A549 (cell line): ENCODE results near the gene PTPN1. TPM values are rescaled to one million over a fixed set of nuclear protein-coding genes. Genes with fewer than 3 reads are reported as not detected.

Experiments
- ATAC-seq, 2 experiments: fragments of 200-7000 bp in 1 of 2; fragments of >200 bp in 1 of 2; cut with Nextera tagmentation in 1 of 2; cut with Tn5 transposase in 1 of 2; 3 replicates each; pipeline versions ENCODE4 v1.8.0 to v1.9.1; 2018 to 2020; ENCODE audit warnings: mild to moderate bottlenecking in 1 of 2, moderate library complexity in 1 of 2
- CTCF ChIA-PET: fragments of 300-600 bp; sonication (Branson Sonifier 250); formaldehyde crosslinking; extraction: SDS; loops from one replicate; lab custom pipeline; 2021; ENCODE audit warnings: antibody characterized with exemption, inconsistent platforms; lab: Yijun Ruan, JAX
- POLR2A ChIA-PET: fragments of 350-600 bp; formaldehyde crosslinking; extraction: SDS; loops from one replicate; lab custom pipeline; 2021; ENCODE audit warnings: antibody characterized with exemption, inconsistent platforms; lab: Yijun Ruan, JAX
- DNase-seq, 2 experiments: peaks; one replicate each; pipeline versions ENCODE4 v3.0.0 to v3.0.0-alpha.2; 2011 to 2016; ENCODE audit warnings: low read depth in 1 of 2, low spot score in 1 of 2
- FAIRE-seq: peaks from 2 replicates; lab custom pipeline; 2011; peaks lifted over from hg19 to GRCh38; lab: Jason Lieb, UNC
- H3K27ac ChIP-seq, 2 experiments: fragments of >200 bp; sonication (Bioruptor Twin); formaldehyde crosslinking; 3 replicates each; pipeline ENCODE4 v1.5.1; 2016 to 2017
- H3K4me1 ChIP-seq: fragments of >200 bp; sonication (Bioruptor Twin); formaldehyde crosslinking; 3 replicates; pipeline ENCODE4 v1.6.1; 2016
- H3K4me2 ChIP-seq: fragments of >200 bp; sonication (Bioruptor Twin); formaldehyde crosslinking; 3 replicates; pipeline ENCODE4 v1.6.1; 2016
- H3K4me3 ChIP-seq: fragments of >200 bp; sonication (Bioruptor Twin); formaldehyde crosslinking; 3 replicates; pipeline ENCODE4 v1.5.1; 2016
- H3K9me3 ChIP-seq: fragments of >200 bp; sonication (Bioruptor Twin); formaldehyde crosslinking; 3 replicates; pipeline ENCODE4 v1.6.1; 2016
- BHLHE40 ChIP-seq: IDR thresholded peaks from 2 replicates; pipeline ENCODE4 v1.6.1; 2012; ENCODE audit warnings: low read depth, low read length, inconsistent platforms
- CBX2 ChIP-seq: fragments of 200-600 bp; sonication (generic); IDR thresholded peaks from 2 replicates; pipeline ENCODE4 v1.6.1; 2016; ENCODE audit warnings: low read depth, mild to moderate bottlenecking, borderline replicate concordance
- CEBPB ChIP-seq, 2 experiments: fragments of >200 bp in 1 of 2; sonication (Bioruptor Twin) in 1 of 2; formaldehyde crosslinking in 1 of 2; IDR thresholded peaks; 2 replicates each; pipeline ENCODE4 v1.6.1; 2012 to 2016
- CHD4 ChIP-seq: fragments of 200-600 bp; sonication (generic); IDR thresholded peaks from 2 replicates; pipeline ENCODE4 v1.6.1; 2016; ENCODE audit warnings: antibody characterized with exemption, mild to moderate bottlenecking, borderline replicate concordance
- EHMT2 ChIP-seq: fragments of 200-600 bp; sonication (generic); IDR thresholded peaks from 2 replicates; pipeline ENCODE4 v1.6.1; 2016; ENCODE audit warnings: antibody characterized with exemption, low read depth, mild to moderate bottlenecking, moderate library complexity
- EP300 ChIP-seq, 2 experiments: fragments of >200 bp; sonication (Bioruptor Twin); formaldehyde crosslinking; IDR thresholded peaks; 2 replicates in 1 of 2; 3 replicates in 1 of 2; pipeline ENCODE4 v1.6.1; 2016 to 2017
- FOSB ChIP-seq: fragments of 250-450 bp; sonication (Bioruptor Pico); IDR thresholded peaks from 2 replicates; pipeline ENCODE4 v1.5.0; 2020; ENCODE audit warnings: mild to moderate bottlenecking, moderate library complexity
- FOSL2 ChIP-seq, 2 experiments: fragments of 450-650 bp in 1 of 2; fragments of >200 bp in 1 of 2; sonication (Bioruptor Twin) in 1 of 2; formaldehyde crosslinking; IDR thresholded peaks; 2 replicates each; pipeline versions ENCODE4 v1.5.0 to v1.6.1; 2016 to 2020; ENCODE audit warnings: mild to moderate bottlenecking in 1 of 2, moderate library complexity in 1 of 2
- HES2 ChIP-seq: fragments of >200 bp; sonication (Bioruptor Twin); formaldehyde crosslinking; IDR thresholded peaks from 2 replicates; pipeline ENCODE4 v1.6.1; 2016
- HMGXB4 ChIP-seq: fragments of 250-450 bp; sonication (Bioruptor Pico); IDR thresholded peaks from 2 replicates; pipeline ENCODE4 v1.5.0; 2021; ENCODE audit warnings: mild to moderate bottlenecking, moderate library complexity, borderline replicate concordance
- KDM5A ChIP-seq: fragments of 200-600 bp; sonication (generic); IDR thresholded peaks from 2 replicates; pipeline ENCODE4 v1.6.1; 2016; ENCODE audit warnings: antibody characterized with exemption, mild to moderate bottlenecking
- MAFK ChIP-seq: fragments of 450-650 bp; IDR thresholded peaks from 2 replicates; pipeline ENCODE4 v1.6.1; 2014; ENCODE audit not compliant: partially characterized antibody
- MAZ ChIP-seq: fragments of 150-350 bp; IDR thresholded peaks from 2 replicates; pipeline ENCODE4 v1.6.1; 2014; ENCODE audit warnings: antibody characterized with exemption, low read depth, low read length, borderline replicate concordance
- MYC ChIP-seq: IDR thresholded peaks from 2 replicates; pipeline ENCODE4 v1.6.1; 2012; ENCODE audit warnings: mild to moderate bottlenecking, inconsistent platforms, low read length, improper control_type of control experiment, borderline replicate concordance
- RAD21 ChIP-seq, 2 experiments: fragments of >200 bp in 1 of 2; sonication (Bioruptor Twin) in 1 of 2; formaldehyde crosslinking in 1 of 2; IDR thresholded peaks in 1 of 2; conservative IDR thresholded peaks in 1 of 2; 2 replicates in 1 of 2; 3 replicates in 1 of 2; pipeline ENCODE4 v1.6.1; 2012 to 2018; ENCODE audit warnings: inconsistent platforms in 1 of 2
- RARB ChIP-seq: fragments of 250-450 bp; sonication (Bioruptor Pico); IDR thresholded peaks from 2 replicates; pipeline ENCODE4 v1.8.0; 2021; ENCODE audit warnings: mild to moderate bottlenecking, moderate library complexity
- RCOR1 ChIP-seq: fragments of 150-350 bp; IDR thresholded peaks from 2 replicates; pipeline ENCODE4 v1.6.1; 2014; ENCODE audit warnings: antibody characterized with exemption, low read length, low read depth
- RNF2 ChIP-seq: fragments of 200-600 bp; sonication (generic); IDR thresholded peaks from 2 replicates; pipeline ENCODE4 v1.6.1; 2016; ENCODE audit warnings: low read depth, mild to moderate bottlenecking, antibody characterized with exemption, moderate library complexity, borderline replicate concordance
- TFCP2L1 ChIP-seq: fragments of 250-450 bp; sonication (Bioruptor Pico); IDR thresholded peaks from 2 replicates; pipeline ENCODE4 v1.5.0; 2021; ENCODE audit warnings: mild to moderate bottlenecking
- TP53 ChIP-seq: fragments of 250-450 bp; sonication (Bioruptor Pico); IDR thresholded peaks from 2 replicates; pipeline ENCODE4 v1.5.0; 2021; ENCODE audit warnings: mild to moderate bottlenecking, moderate library complexity
- USF2 ChIP-seq: fragments of 450-650 bp; IDR thresholded peaks from 2 replicates; pipeline ENCODE4 v1.6.1; 2014; ENCODE audit warnings: antibody characterized with exemption
- ZC3H11A ChIP-seq: fragments of 450-650 bp; IDR thresholded peaks from 2 replicates; pipeline ENCODE4 v1.6.1; 2014; ENCODE audit warnings: antibody characterized with exemption, mild to moderate bottlenecking
- ZNF302 ChIP-seq: fragments of 250-450 bp; sonication (Bioruptor Pico); IDR thresholded peaks from 2 replicates; pipeline ENCODE4 v1.9.0; 2021; ENCODE audit warnings: inconsistent platforms, mild to moderate bottlenecking, moderate library complexity
- WGBS: methylation state at CpG from one replicate; pipeline ENCODE4 v1.1.6; 2017; ENCODE audit errors: missing lambda C conversion rate; 5-methylcytosine and 5-hydroxymethylcytosine counted together
- polyA plus RNA-seq, 4 experiments: library from polyadenylated mRNA; depleted of rRNA in 3 of 4; stranded (reverse); fragments of >200 nt; fragmentation: RNase III in 1 of 4; extraction: RNeasy Plus Mini Kit Qiagen cat#74134 plus additional on column Dnase treatment in 1 of 4; gene quantifications; 2 replicates in 3 of 4; 3 replicates in 1 of 4; pipeline ENCODE4 v1.2.3, GENCODE V29; 2011 to 2017
- TF ChIP-seq, protein P1 (sequence below): fragments of 250-450 bp; sonication (Bioruptor Pico); IDR thresholded peaks from 2 replicates; pipeline ENCODE4 v1.5.0; 2020; ENCODE audit warnings: low read depth, mild to moderate bottlenecking, moderate library complexity
- TF ChIP-seq, protein P2 (sequence below): IDR thresholded peaks from 2 replicates; pipeline ENCODE4 v1.6.1; 2012
- TF ChIP-seq, protein P3 (sequence below): IDR thresholded peaks from 2 replicates; pipeline ENCODE4 v1.6.1; 2012; ENCODE audit warnings: low read depth, borderline replicate concordance

Gene PTPN1
- polyA plus RNA-seq, 2 of the 4 experiments (the other 2 are of a cell fraction): 23.2 to 24.3 TPM

DNA sequence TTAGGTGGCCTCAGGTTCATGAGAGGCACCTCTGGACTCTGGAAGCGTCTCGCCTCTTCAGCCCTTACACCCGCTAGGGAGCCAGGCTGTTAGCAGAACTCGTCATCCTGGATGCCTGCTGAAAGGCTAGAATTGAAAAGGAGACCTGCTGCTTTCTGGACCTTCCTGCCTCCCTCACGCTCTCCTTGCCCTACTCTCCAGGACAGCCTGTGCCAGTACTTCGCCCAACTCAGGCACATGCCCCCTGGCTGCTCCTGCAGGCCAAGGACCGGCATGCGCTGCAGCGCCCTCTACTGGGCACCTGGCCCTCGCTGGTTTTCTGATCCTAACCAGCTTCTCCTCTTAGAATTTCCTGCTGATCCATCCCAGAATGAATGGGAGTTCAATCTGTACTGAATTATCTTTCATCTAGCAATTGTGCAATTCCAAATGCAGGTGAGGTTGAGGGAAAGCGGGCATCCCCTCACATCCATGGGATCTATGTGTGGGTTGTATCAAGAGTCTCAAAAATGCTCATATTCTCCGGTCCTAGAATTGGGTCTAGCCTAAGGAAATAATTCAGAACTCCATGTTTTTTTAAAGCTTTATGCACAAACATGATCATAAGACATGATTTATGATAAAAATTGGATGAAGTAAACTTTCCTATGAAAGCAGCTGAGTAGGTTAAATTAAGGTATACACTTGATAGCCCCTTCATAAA lies 78.0 kb downstream of the PTPN1 start (continued):
- no peak for TF ChIP-seq FOSL2 (IDR thresholded peaks at IDR 0.05)
- TF ChIP-seq FOSL2 (CRISPR knock-in tag; IDR thresholded peaks at IDR 0.05): no peak
- no peak for TF ChIP-seq EP300 (IDR thresholded peaks at IDR 0.05)
- TF ChIP-seq USF2: no peak
- no peak for TF ChIP-seq HES2
- no peak for TF ChIP-seq ZC3H11A
- TF ChIP-seq EHMT2: no peak
- TF ChIP-seq BHLHE40: no peak
- TF ChIP-seq RNF2: no peak
- no peak for TF ChIP-seq MYC
- TF ChIP-seq CBX2: no peak
- no peak for TF ChIP-seq CEBPB (IDR thresholded peaks at IDR 0.05)
- no peak for TF ChIP-seq RARB (CRISPR knock-in tag)
- TF ChIP-seq, protein P1, sequence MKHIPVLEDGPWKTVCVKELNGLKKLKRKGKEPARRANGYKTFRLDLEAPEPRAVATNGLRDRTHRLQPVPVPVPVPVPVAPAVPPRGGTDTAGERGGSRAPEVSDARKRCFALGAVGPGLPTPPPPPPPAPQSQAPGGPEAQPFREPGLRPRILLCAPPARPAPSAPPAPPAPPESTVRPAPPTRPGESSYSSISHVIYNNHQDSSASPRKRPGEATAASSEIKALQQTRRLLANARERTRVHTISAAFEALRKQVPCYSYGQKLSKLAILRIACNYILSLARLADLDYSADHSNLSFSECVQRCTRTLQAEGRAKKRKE (CRISPR knock-in tag): no peak
- TF ChIP-seq TP53: no peak
- TF ChIP-seq TFCP2L1: no peak
- TF ChIP-seq FOSB: no peak
- TF ChIP-seq MAZ: peak; percentile 37; the same call in 1 of the 2 replicates
- TF ChIP-seq CHD4: no peak
- no peak for TF ChIP-seq KDM5A
- peak; percentile 57 to 63 for TF ChIP-seq RAD21 (conservative IDR thresholded peaks at IDR 0.05 in 1 of 2, IDR thresholded peaks at IDR 0.05 in 1 of 2)
- TF ChIP-seq, protein P2, sequence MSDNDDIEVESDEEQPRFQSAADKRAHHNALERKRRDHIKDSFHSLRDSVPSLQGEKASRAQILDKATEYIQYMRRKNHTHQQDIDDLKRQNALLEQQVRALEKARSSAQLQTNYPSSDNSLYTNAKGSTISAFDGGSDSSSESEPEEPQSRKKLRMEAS: peak; percentile 88
- no peak for TF ChIP-seq RCOR1
- TF ChIP-seq, protein P3, sequence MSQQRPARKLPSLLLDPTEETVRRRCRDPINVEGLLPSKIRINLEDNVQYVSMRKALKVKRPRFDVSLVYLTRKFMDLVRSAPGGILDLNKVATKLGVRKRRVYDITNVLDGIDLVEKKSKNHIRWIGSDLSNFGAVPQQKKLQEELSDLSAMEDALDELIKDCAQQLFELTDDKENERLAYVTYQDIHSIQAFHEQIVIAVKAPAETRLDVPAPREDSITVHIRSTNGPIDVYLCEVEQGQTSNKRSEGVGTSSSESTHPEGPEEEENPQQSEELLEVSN: peak; percentile 58

- ChIA-PET CTCF (interaction anchor here (0.5 to 7.1 kb wide), 10 partner anchors 8 to 458 kb away, joined by 3 to 85 read pairs (median 8); no protein-coding TSS in a partner anchor), POLR2A (no interaction called here)
- Histone ChIP-seq H3K4me1 (no peaks in the 10 kb centered on the region), H3K27ac (no peak overlapping the region), H3K4me2 (no peak overlapping the region), H3K4me3 (no peak overlapping the region), H3K9me3 (no peaks in the 10 kb centered on the region)
- no peak for DNase-seq
- no peak for FAIRE-seq
- WGBS: 93% methylated on average over 20 of the region's 20 CpGs
- TF ChIP-seq CBX2: no peak
- TF ChIP-seq ZNF302 (CRISPR knock-in tag): no peak
- TF ChIP-seq MAFK: peak; percentile 82
- TF ChIP-seq HMGXB4 (CRISPR knock-in tag): no peak
- no peak for TF ChIP-seq TP53
- no peak for ATAC-seq
These were observed 79.6 kb downstream of the PTPN1 start for GRCh38 chr20:50589548-50590347.
